Stimulated activated CD4-positive, alpha-beta T cell treated with anti-CD3 and anti-CD28 coated beads, Interleukin-15, amount 100 ng/mL, for 1 hour (primary cell): ENCODE results near the gene FNDC7.
A peak's percentile ranks its signal among the peaks of the same experiment; 100 is the strongest.
"Not testable (repeated sequence)": the region's sequence is repeated elsewhere in the genome, so short reads cannot be mapped to it uniquely, and the experiment has no call there.

Experiments
- DNase-seq, 2 donors: peaks; one replicate each; pipeline ENCODE4 v3.0.0-alpha.2; 2020; ENCODE audit warnings: low read depth in 1 of 2, low spot score in 1 of 2

FNDC7 gene

GRCh38 chr1:108699375-108700332, 13.1 kb upstream of the FNDC7 start:
- no peak for DNase-seq

- no peak for DNase-seq
Measured at GRCh38 chr1:108701176-108701849, 11.4 kb upstream of the FNDC7 start.

- DNase-seq, result not testable (repeated sequence)
Measured at GRCh38 chr1:108702109-108702508, 10.6 kb upstream of the FNDC7 start.

GRCh38 chr1:108703939-108704338, 8.8 kb upstream of the FNDC7 start:
- no peak for DNase-seq

- DNase-seq, result no peak
Measured at GRCh38 chr1:108704496-108704895, 8.2 kb upstream of the FNDC7 start.

- DNase-seq, result no peak
Measured at GRCh38 chr1:108706643-108707042, 6.1 kb upstream of the FNDC7 start.

GRCh38 chr1:108708691-108709660, 3.7 kb upstream of the FNDC7 start:
- peak; percentile 14 to 34 for DNase-seq

- no peak for DNase-seq
Measured at GRCh38 chr1:108715932-108716331, 3.2 kb downstream of the FNDC7 start.

GRCh38 chr1:108716437-108717230, 3.9 kb downstream of the FNDC7 start:
- no peak for DNase-seq

- no peak for DNase-seq
Measured at GRCh38 chr1:108717774-108718316, 5.1 kb downstream of the FNDC7 start.

- no peak for DNase-seq
Measured at GRCh38 chr1:108718927-108719655, 6.4 kb downstream of the FNDC7 start.

GRCh38 chr1:108719656-108720435, 7.1 kb downstream of the FNDC7 start:
- DNase-seq, result no peak

GRCh38 chr1:108722292-108722691, 9.6 kb downstream of the FNDC7 start:
- DNase-seq, result no peak

- no peak for DNase-seq
Measured at GRCh38 chr1:108725906-108726305, 13.2 kb downstream of the FNDC7 start.

- DNase-seq, result no peak
Measured at GRCh38 chr1:108728327-108728923, 15.7 kb downstream of the FNDC7 start.

- DNase-seq, result no peak
Measured at GRCh38 chr1:108729481-108729880, 16.8 kb downstream of the FNDC7 start.

GRCh38 chr1:108732398-108732797, 19.7 kb downstream of the FNDC7 start:
- no peak for DNase-seq

GRCh38 chr1:108734171-108734865, 21.6 kb downstream of the FNDC7 start:
- DNase-seq, result no peak
